Measurements from ENCODE around the gene ZACN.

Gene ZACN

DNA sequence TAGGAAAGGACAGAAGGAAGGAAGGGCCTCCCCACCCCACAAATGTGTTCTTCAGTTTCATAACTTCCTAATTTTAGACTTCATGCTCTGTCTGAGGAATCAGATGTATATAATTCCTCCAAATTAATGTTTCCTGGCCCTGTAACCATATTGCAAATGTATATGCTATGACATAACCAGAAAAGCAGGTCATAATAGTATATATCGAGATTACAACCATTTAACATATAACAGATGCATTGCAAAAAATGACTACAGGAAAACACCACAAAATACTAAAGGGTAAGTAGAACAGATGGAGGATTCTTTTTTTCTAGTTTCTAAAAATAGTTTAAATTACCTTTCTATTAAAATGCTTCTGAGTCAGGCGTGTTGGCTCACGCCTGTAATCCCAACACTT lies 27.7 kb downstream of the ZACN start:
- no peak overlapping the region for H3K4me3 Mint-ChIP-seq
- ATAC-seq (replicated peaks; ENCODE audit: extremely low read depth, poor library complexity, severe bottlenecking), result no peak
- no peak overlapping the region for H3K27ac Mint-ChIP-seq (ENCODE audit: low read depth)
- no peaks in the 10 kb centered on the region for H3K27me3 Mint-ChIP-seq
- peaks cover 6% of the 10 kb centered on the region for H3K36me3 Mint-ChIP-seq (ENCODE audit: insufficient read depth)
- H3K9me3 Mint-ChIP-seq, result no peaks in the 10 kb centered on the region
- peaks cover 15% of the 10 kb centered on the region for H3K4me1 Mint-ChIP-seq
- DNase-seq (ENCODE audit: low spot score in 2 of 2), result no peak

DNA sequence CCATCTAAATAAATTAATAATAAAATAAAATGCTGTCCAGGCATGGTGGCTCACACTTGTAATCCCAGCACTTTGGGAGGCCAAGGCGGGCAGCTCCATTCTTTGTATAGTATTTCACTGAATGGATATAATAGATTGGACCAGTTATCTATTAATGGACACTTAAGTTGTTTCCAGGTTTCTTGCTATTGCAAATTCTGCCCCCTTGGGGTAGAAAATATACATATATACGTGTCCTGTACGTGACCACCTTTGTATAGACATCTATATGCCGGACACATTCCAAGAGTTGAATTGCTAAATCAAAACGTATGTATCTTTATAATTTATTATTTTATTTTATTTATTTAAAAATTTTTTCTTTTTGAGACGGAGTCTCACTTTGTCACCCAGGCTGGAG lies 28.5 kb downstream of the ZACN start:
- Mint-ChIP-seq H3K27me3 (no peaks in the 10 kb centered on the region), H3K36me3 (ENCODE audit: insufficient read depth) (peaks cover 6% of the 10 kb centered on the region), H3K4me3 (no peak overlapping the region), H3K9me3 (no peaks in the 10 kb centered on the region), H3K4me1 (peaks cover 14% of the 10 kb centered on the region), H3K27ac (ENCODE audit: low read depth) (no peak overlapping the region)
- no peak for DNase-seq (ENCODE audit: low spot score in 2 of 2)
- ATAC-seq (replicated peaks; ENCODE audit: extremely low read depth, poor library complexity, severe bottlenecking), result no peak

DNA sequence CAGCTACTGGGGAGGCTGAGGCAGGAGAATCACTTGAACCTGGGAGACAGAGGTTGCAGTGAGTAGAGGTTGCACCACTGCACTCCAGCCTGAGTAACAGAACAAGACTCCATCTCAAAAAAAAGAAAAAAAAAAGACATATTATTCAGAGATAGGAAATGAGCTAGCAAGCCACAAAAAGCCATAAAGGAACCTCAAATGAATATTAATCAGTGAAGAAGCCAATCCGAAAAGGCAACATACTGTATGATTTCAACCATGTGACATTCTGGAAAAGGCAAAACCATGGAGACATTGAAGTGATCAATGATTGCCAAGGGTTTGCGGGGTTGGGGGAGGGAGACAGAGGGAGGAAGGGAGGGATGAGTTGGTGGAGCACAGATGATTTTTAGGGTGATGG lies 33.0 kb downstream of the ZACN start:
- Mint-ChIP-seq H3K4me1 (no peaks in the 10 kb centered on the region), H3K27me3 (no peaks in the 10 kb centered on the region), H3K27ac (ENCODE audit: low read depth) (no peak overlapping the region), H3K9me3 (no peaks in the 10 kb centered on the region), H3K36me3 (ENCODE audit: insufficient read depth) (no peaks in the 10 kb centered on the region), H3K4me3 (no peak overlapping the region)
- no peak for DNase-seq (ENCODE audit: low spot score in 2 of 2)
- no peak for ATAC-seq (replicated peaks; ENCODE audit: extremely low read depth, poor library complexity, severe bottlenecking)

DNA sequence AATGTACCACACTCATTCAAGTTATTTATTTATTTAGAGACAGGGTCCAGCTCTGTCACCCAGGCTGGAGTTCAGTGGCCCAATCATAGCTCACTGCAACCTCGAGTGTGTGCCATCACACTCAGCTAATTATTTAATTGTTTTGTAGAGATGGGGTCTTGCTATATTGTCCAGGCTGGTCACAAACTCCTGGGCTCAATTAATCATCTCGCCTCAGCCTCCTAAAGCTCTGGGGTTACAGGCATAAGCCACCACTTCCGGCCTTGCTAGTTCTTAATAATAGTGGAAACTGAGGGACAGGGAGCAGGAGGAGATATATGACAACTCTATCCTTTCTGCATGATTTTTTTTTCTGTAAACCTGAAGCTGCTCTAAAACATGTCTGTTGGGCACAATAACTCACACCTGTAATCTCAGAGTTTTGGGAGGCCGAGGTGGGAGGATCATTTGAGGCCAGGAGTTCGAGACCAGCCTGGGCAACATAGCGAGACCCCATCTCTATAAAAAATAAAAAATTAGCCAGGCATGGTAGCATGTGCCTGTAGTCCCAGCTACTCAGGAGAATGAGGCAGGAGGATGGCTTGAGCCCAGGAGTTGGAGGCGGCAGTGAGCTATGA lies 36.3 kb downstream of the ZACN start:
- ATAC-seq (replicated peaks; ENCODE audit: extremely low read depth, poor library complexity, severe bottlenecking) (no peak), DNase-seq (ENCODE audit: low spot score in 2 of 2) (no peak)
- Mint-ChIP-seq H3K4me3 (no peak overlapping the region), H3K9me3 (no peaks in the 10 kb centered on the region), H3K27ac (ENCODE audit: low read depth) (no peak overlapping the region), H3K27me3 (no peaks in the 10 kb centered on the region), H3K4me1 (no peaks in the 10 kb centered on the region), H3K36me3 (ENCODE audit: insufficient read depth) (no peaks in the 10 kb centered on the region)

DNA sequence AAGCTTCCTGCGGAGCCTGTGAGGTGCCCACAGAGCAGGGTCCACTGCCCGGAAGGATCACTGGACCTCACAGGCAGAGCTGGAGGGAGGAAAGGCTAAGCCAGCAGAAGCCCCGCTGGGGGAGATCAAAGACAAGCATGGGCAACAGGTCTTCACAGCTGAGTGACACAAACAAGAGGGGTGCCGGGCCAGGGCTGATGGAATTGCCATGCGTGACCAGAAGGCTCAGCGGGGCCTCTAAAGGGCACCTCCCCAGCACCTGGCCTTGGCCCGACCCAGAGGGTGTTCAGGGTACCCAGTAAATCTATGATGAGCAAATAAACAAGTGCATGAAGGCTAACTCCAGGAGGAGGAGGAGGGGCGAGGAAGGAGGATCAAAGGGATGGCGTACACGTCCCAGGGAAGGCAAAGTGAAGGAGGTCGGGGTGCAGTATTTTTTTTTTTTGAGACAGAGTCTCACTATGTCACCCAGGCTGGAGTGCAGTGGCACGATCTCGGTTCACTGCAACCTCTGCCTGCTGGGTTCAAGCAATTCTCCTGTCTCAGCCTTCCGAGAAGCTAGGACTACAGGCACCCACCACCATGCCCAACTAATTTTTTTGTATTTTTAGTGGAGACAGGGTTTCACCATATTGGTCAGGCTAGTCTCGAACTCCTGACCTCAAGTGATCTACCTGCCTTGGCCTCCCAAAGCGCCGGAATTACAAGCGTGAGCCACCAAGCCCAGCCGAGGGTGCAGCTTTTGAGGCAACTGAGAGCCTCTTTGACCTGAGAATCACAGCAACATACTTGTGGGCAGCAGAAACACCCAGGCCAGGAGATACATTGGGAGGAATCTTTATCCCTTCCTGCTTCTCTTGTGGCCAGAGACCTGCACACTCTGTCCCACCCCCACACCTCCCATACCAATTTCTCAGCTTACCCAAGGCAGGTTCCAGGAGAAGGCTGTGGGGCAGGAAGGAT lies 40.7 kb downstream of the ZACN start:
- Mint-ChIP-seq H3K4me1 (peaks cover 5% of the 10 kb centered on the region), H3K4me3 (no peak overlapping the region), H3K27me3 (no peaks in the 10 kb centered on the region), H3K27ac (ENCODE audit: low read depth) (no peak overlapping the region), H3K36me3 (ENCODE audit: insufficient read depth) (peaks cover 3% of the 10 kb centered on the region), H3K9me3 (no peaks in the 10 kb centered on the region)
- DNase-seq (ENCODE audit: low spot score in 2 of 2) (no peak), ATAC-seq (replicated peaks; ENCODE audit: extremely low read depth, poor library complexity, severe bottlenecking) (no peak)

DNA sequence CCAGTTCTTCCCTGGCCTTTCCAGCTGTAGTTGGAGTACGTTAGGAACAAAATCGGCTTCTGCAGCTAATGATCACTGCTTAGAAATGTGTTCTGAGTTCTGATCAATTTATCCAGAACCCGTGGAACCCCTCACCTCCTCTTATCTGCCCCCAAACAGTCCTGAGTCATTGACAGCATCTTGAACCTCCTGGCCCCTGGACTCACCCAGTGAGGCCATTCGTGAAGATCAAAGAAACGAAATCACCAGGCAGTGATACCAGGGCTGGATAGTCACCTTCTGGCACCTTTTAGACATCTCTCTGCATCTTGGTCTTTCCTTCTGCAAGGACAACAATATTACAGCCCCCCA lies 41.7 kb downstream of the ZACN start:
- peak overlapping the region; percentile 61 for H3K27ac Mint-ChIP-seq (ENCODE audit: low read depth)

DNA sequence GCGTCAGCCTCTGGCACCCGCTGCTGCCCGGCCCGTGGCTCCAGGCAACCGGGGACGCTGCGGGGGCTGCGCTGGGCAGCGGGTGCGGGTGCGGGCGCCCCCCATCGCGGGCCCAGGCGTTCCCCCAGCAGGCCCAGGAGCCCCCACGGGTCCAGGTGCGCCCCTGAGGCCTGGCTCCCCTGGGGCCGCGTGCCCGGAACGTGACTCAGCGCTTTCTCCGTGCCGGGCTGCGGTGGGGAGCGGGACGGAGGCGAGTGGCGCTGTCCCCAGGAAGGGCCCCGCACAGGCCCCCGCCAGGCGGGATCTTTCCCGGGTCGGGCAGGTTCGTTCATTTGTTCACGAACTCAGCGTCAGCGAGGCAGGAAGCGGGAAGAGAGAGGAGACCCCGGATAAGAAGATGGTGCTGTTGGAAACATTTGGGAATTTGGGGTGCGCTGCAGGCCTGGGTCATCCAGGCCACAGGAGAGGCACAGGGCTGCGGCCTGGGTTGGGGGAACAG lies 43.0 kb downstream of the ZACN start:
- H3K27me3 Mint-ChIP-seq, result no peaks in the 10 kb centered on the region
- ATAC-seq (replicated peaks; ENCODE audit: extremely low read depth, poor library complexity, severe bottlenecking) (no peak), DNase-seq (ENCODE audit: low spot score in 2 of 2) (no peak)
- H3K27ac Mint-ChIP-seq (ENCODE audit: low read depth), result no peak overlapping the region
- peaks cover 3% of the 10 kb centered on the region for H3K36me3 Mint-ChIP-seq (ENCODE audit: insufficient read depth)
- peaks cover 5% of the 10 kb centered on the region for H3K4me1 Mint-ChIP-seq
- H3K4me3 Mint-ChIP-seq, result no peak overlapping the region
- no peaks in the 10 kb centered on the region for H3K9me3 Mint-ChIP-seq

More for the DNA sequence above, 41.7 kb downstream of the ZACN start:
- ATAC-seq (replicated peaks; ENCODE audit: extremely low read depth, poor library complexity, severe bottlenecking), result no peak
- H3K4me1 Mint-ChIP-seq, result peaks cover 5% of the 10 kb centered on the region
- no peaks in the 10 kb centered on the region for H3K27me3 Mint-ChIP-seq
- H3K4me3 Mint-ChIP-seq, result peak overlapping the region; percentile 23
- DNase-seq (ENCODE audit: low spot score in 2 of 2), result no peak
- no peaks in the 10 kb centered on the region for H3K9me3 Mint-ChIP-seq
- peaks cover 3% of the 10 kb centered on the region for H3K36me3 Mint-ChIP-seq (ENCODE audit: insufficient read depth)

DNA sequence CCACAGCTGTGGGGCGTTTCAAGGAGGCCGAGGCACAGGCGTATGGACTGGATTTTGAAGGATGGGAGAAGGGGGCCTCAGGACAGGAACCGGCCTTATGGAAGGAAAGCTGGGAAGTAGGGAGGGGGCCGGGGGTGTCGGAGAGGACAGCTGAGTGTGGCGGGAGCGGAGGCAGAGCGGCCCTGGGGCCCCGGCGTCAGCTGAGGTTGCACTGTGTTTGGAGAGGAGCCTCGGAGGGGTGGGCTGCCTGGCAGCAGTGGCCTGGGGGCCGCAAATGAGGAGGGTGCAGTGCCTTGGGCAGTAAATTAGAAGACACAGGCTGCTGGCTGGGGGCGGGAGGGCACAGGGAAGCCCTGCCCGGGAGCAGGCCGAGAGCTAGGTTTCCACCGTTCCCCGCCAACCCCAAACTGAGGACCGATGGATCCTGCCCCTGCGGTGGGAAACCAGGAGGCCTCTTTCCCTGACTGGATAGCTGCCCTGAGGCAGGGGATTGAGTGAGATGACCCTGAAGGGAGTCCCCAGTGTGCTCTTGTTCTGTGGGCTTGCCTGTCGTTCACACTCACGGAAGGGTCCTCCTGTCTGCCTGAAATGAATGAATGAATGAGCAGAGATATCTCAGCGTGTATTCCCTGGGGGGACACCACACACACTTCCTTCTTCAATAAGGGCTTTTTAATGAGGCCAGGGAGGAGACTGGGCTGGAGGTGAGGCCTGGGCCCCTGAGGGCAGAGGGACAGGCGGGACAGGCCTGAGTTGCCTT lies 43.6 kb downstream of the ZACN start:
- DNase-seq (ENCODE audit: low spot score in 2 of 2) (no peak), ATAC-seq (replicated peaks; ENCODE audit: extremely low read depth, poor library complexity, severe bottlenecking) (no peak)
- Mint-ChIP-seq H3K4me3 (peak overlapping the region; percentile 51), H3K27ac (ENCODE audit: low read depth) (peak overlapping the region; percentile 14), H3K36me3 (ENCODE audit: insufficient read depth) (peaks cover 3% of the 10 kb centered on the region), H3K27me3 (no peaks in the 10 kb centered on the region), H3K4me1 (peaks cover 5% of the 10 kb centered on the region), H3K9me3 (no peaks in the 10 kb centered on the region)

DNA sequence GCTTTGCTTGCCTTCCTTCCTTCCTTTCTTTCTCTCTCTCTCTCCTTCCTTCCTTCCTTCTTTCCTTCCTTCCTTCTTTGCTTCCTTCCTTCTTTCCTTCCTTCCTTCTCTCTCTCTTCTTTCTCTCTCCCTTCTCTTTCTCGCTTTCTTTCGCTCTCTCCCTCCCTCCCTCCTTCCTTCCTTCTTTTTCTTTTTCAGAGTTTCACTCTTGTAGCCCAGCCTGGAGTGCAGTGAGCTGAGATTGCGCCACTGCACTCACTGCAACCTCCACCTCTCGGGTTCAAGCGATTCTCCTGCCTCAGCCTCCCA lies 44.2 kb downstream of the ZACN start:
- peaks cover 3% of the 10 kb centered on the region for H3K36me3 Mint-ChIP-seq (ENCODE audit: insufficient read depth)
- no peaks in the 10 kb centered on the region for H3K27me3 Mint-ChIP-seq
- peak overlapping the region; percentile 51 for H3K4me3 Mint-ChIP-seq
- H3K4me1 Mint-ChIP-seq, result peaks cover 5% of the 10 kb centered on the region
- H3K9me3 Mint-ChIP-seq, result no peaks in the 10 kb centered on the region
- DNase-seq (ENCODE audit: low spot score in 2 of 2) (no peak), ATAC-seq (replicated peaks; ENCODE audit: extremely low read depth, poor library complexity, severe bottlenecking) (no peak)
- peak overlapping the region; percentile 14 for H3K27ac Mint-ChIP-seq (ENCODE audit: low read depth)

DNA sequence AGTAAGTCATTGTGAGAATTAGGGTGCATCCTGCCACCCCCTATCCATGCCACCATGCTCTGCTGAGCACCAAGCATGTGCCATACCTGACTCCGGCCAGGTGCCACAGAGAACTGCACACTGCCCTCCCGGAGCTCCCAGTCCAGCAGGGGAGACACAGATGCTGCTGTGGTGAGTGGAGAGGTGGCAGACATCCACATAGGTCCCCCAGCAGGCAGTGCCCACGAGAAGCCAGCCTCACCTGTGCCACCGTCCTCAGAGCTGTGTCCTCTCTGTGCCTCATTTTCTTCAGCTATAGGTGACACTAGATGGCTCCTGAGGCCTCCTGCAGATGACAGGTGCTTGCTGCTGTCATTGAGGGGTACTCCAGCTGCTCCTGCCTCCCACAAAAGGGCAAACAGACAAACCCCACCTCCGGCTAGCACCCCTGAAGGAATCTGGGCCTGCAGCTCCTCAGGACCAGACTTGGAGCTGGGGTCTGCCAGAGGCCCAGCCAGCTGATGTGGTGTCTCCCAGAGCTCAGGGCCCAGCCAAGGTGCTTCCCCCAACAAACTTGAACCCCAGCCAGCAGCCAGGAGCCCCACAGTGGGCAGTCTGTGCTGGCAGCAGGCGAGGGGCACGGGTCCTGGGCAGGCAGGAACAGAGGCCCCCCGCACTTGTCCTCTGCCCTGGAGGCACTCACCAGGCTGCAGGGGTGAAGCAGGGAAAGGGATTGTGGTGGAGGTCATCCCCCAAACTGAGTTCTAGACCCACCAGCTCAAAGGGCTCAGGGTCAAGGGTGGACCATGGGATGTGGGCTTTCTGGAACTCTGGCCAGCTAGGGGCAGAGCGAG lies 45.0 kb downstream of the ZACN start:
- Mint-ChIP-seq H3K27ac (ENCODE audit: low read depth) (no peak overlapping the region), H3K4me3 (peak overlapping the region; percentile 51)
- no peak for ATAC-seq (replicated peaks; ENCODE audit: extremely low read depth, poor library complexity, severe bottlenecking)

DNA sequence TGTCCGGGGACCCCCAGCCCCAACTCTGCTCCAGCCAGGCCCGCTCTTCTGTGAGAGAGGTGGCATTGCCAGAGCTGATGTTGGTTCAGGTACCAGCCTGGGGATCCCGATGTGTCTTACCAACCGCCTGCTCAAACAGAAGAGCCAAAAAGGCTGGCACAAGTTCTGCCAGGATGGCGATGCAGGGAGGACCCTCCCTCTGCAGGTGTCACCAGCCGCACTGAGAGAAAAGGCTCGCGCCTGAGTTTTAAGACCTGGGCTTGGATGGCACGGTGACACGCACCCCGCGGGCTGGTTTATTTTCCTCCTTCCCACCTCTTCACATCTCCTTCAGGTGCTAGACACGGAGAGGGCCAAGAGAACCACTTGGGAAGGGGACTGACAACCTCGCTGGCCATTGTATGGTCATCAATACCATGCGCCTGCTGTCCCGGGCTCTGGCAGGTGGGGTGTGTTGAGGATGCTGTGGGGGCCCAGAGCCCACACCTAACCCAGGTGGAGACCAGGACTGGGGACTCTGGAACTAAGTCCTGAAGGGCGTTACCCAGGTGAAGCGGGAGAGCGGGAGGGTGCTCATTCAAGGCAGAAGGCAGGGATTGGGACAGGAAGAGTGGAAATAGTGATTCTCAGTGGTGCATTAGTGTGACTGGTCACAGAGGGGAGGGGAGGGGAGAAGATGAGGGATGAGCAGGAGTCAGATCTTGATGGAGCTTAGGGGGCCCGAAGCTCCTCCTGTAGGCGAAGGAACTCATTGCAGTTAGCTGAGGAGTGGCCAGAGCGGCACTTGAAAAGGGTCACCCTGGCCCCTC lies 45.8 kb downstream of the ZACN start:
- Mint-ChIP-seq H3K9me3 (no peaks in the 10 kb centered on the region), H3K36me3 (ENCODE audit: insufficient read depth) (peaks cover 3% of the 10 kb centered on the region), H3K4me3 (no peak overlapping the region), H3K27ac (ENCODE audit: low read depth) (no peak overlapping the region), H3K4me1 (peaks cover 5% of the 10 kb centered on the region), H3K27me3 (no peaks in the 10 kb centered on the region)
- ATAC-seq (replicated peaks; ENCODE audit: extremely low read depth, poor library complexity, severe bottlenecking), result no peak
- DNase-seq (ENCODE audit: low spot score in 2 of 2), result no peak

More for the DNA sequence above, 45.0 kb downstream of the ZACN start:
- Mint-ChIP-seq H3K36me3 (ENCODE audit: insufficient read depth) (peaks cover 3% of the 10 kb centered on the region), H3K9me3 (no peaks in the 10 kb centered on the region), H3K4me1 (peaks cover 5% of the 10 kb centered on the region), H3K27me3 (no peaks in the 10 kb centered on the region)
- no peak for DNase-seq (ENCODE audit: low spot score in 2 of 2)
